ENCODE data around the gene ACY1.

DNA sequence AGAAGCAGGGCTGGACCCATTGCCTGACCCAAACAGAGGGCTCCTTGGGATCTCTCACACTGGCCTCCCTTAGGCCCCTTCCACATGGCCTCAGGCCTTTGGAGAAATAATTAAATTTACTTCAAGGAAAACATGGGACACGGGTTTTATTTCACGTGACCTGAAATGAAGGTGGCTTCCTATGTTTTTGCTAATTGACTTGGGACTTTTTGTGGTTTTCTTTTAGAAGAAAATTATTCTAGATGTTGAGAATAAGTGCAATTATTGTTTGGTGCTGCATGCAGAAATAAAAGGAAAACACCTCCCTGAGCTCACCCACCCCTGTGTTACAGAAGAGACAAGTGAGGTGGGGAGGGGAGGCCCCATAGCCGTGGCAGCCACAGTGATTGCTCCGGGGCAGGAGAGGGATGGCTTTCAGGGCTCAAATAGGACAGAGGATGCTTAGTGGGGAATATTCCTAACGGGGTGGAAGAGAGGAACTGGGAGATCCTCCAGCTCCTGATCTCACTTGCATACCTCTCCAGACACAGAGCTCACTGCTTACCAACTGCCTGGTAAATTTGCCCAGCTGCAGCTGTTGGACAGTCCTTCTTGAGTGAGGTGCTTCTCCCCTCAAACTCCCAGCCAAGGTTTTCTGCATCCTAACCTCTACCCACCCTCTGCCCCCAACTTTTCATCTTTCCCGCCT lies 41.6 kb downstream of the ACY1 start:
- TF ChIP-seq, protein P1, sequence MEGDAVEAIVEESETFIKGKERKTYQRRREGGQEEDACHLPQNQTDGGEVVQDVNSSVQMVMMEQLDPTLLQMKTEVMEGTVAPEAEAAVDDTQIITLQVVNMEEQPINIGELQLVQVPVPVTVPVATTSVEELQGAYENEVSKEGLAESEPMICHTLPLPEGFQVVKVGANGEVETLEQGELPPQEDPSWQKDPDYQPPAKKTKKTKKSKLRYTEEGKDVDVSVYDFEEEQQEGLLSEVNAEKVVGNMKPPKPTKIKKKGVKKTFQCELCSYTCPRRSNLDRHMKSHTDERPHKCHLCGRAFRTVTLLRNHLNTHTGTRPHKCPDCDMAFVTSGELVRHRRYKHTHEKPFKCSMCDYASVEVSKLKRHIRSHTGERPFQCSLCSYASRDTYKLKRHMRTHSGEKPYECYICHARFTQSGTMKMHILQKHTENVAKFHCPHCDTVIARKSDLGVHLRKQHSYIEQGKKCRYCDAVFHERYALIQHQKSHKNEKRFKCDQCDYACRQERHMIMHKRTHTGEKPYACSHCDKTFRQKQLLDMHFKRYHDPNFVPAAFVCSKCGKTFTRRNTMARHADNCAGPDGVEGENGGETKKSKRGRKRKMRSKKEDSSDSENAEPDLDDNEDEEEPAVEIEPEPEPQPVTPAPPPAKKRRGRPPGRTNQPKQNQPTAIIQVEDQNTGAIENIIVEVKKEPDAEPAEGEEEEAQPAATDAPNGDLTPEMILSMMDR (IDR thresholded peaks at IDR 0.05), result no peak
- TF ChIP-seq POLR2A (IDR thresholded peaks at IDR 0.05), result no peak
- TF ChIP-seq POLR2AphosphoS5 (IDR thresholded peaks at IDR 0.05), result no peak
- no peak for TF ChIP-seq EP300 (IDR thresholded peaks at IDR 0.05; ENCODE audit: low read depth)
